DND-41 (cell line): ENCODE results near the gene PHACTR1.

Experiments
- EZH2 ChIP-seq: IDR thresholded peaks from 3 replicates; pipeline ENCODE4 v1.6.1; 2012; ENCODE audit warnings: borderline replicate concordance, low read depth, mild to moderate bottlenecking, moderate library complexity, low read length, inconsistent platforms; ENCODE audit not compliant: severe bottlenecking
- TF ChIP-seq, protein P1 (sequence below): IDR thresholded peaks from 2 replicates; pipeline ENCODE4 v1.5.1; 2012; ENCODE audit warnings: borderline replicate concordance, low read length, moderate library complexity, mild to moderate bottlenecking; ENCODE audit not compliant: poor library complexity, severe bottlenecking; ENCODE audit errors: extremely low read depth

DNA sequence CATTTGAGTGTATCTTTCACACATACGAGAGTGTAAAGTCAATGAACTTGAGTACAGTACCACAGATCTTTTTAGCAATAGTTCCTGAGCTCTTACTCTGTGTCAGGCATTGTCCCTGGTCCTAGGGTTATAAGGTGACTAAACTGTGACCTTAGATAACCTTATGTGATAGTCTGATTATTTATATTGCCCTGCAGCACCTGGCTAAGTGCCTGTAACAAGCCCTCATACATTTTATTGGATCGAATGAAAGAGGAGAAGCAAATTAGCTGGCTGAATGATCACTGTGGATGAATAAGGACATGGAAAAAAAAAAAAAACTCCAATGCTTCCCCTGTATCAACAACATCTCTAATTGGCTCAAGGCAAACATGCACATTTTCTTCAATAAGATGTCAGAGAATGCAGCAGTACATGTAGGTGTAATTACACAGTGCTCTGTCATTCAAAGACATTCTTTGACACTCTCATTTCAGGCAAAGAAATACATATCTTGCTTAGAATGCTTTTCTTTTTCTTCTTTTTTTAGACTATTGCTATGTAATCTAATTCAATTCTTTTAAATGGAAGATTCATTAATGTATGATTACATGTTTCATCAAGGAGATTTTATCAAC lies 153.4 kb downstream of the PHACTR1 start:
- TF ChIP-seq, protein P1, sequence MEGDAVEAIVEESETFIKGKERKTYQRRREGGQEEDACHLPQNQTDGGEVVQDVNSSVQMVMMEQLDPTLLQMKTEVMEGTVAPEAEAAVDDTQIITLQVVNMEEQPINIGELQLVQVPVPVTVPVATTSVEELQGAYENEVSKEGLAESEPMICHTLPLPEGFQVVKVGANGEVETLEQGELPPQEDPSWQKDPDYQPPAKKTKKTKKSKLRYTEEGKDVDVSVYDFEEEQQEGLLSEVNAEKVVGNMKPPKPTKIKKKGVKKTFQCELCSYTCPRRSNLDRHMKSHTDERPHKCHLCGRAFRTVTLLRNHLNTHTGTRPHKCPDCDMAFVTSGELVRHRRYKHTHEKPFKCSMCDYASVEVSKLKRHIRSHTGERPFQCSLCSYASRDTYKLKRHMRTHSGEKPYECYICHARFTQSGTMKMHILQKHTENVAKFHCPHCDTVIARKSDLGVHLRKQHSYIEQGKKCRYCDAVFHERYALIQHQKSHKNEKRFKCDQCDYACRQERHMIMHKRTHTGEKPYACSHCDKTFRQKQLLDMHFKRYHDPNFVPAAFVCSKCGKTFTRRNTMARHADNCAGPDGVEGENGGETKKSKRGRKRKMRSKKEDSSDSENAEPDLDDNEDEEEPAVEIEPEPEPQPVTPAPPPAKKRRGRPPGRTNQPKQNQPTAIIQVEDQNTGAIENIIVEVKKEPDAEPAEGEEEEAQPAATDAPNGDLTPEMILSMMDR: no peak
- TF ChIP-seq EZH2: no peak
